ENCODE data around the gene DHRSX. TPM values are rescaled to one million over a fixed set of nuclear protein-coding genes. Genes with fewer than 3 reads are reported as not detected.
"Not testable (repeated sequence)": the region's sequence is repeated elsewhere in the genome, so short reads cannot be mapped to it uniquely, and the experiment has no call there.

DHRSX gene
- total RNA-seq, 1 experiment from 2014 or later = 23.9 TPM

- Mint-ChIP-seq H3K9me3 (ENCODE audit: unreplicated experiment) (peaks cover 7% of the 10 kb centered on the region), H3K27ac (ENCODE audit: low read depth, unreplicated experiment) (no peak overlapping the region)
- CTCF ChIA-PET = no interaction called here
These were observed 216.6 kb downstream of the DHRSX start for GRCh38 chrX:2284133-2284532.

GRCh38 chrX:2283111-2283859 lies 217.5 kb downstream of the DHRSX start:
- TF ChIP-seq CTCF (IDR thresholded peaks at IDR 0.05; ENCODE audit: unreplicated experiment) = no peak
- Mint-ChIP-seq H3K4me1 (ENCODE audit: insufficient read depth, unreplicated experiment) (no peaks in the 10 kb centered on the region), H3K9me3 (ENCODE audit: unreplicated experiment) (peaks cover 7% of the 10 kb centered on the region), H3K27me3 (ENCODE audit: insufficient read depth, unreplicated experiment) (no peaks in the 10 kb centered on the region), H3K4me3 (ENCODE audit: unreplicated experiment) (no peak overlapping the region), H3K36me3 (ENCODE audit: insufficient read depth, unreplicated experiment) (peaks cover 18% of the 10 kb centered on the region), H3K27ac (ENCODE audit: low read depth, unreplicated experiment) (no peak overlapping the region)
- ChIA-PET CTCF (no interaction called here), POLR2A (no interaction called here)
- no TSS peak for BruUV-seq (replicated peaks)
- DNase-seq (ENCODE audit: unreplicated experiment) = no peak
- intact Hi-C loops (cut with micrococcal nuclease) = no loop called here

More at GRCh38 chrX:2284133-2284532, 216.6 kb downstream of the DHRSX start:
- intact Hi-C loops (cut with micrococcal nuclease) = no loop called here
- DNase-seq (ENCODE audit: unreplicated experiment) = no peak
- Mint-ChIP-seq H3K27me3 (ENCODE audit: insufficient read depth, unreplicated experiment) (no peaks in the 10 kb centered on the region), H3K36me3 (ENCODE audit: insufficient read depth, unreplicated experiment) (peaks cover 18% of the 10 kb centered on the region), H3K4me3 (ENCODE audit: unreplicated experiment) (no peak overlapping the region), H3K4me1 (ENCODE audit: insufficient read depth, unreplicated experiment) (no peaks in the 10 kb centered on the region)
- TF ChIP-seq CTCF (IDR thresholded peaks at IDR 0.05; ENCODE audit: unreplicated experiment) = no peak
- POLR2A ChIA-PET = no interaction called here
- no TSS peak for BruUV-seq (replicated peaks)

GRCh38 chrX:2282490-2283090 lies 218.2 kb downstream of the DHRSX start:
- BruUV-seq (replicated peaks) = no TSS peak
- Mint-ChIP-seq H3K4me3 (ENCODE audit: unreplicated experiment) (no peak overlapping the region), H3K27me3 (ENCODE audit: insufficient read depth, unreplicated experiment) (no peaks in the 10 kb centered on the region), H3K36me3 (ENCODE audit: insufficient read depth, unreplicated experiment) (peaks cover 18% of the 10 kb centered on the region), H3K4me1 (ENCODE audit: insufficient read depth, unreplicated experiment) (no peaks in the 10 kb centered on the region), H3K9me3 (ENCODE audit: unreplicated experiment) (peaks cover under 1% of the 10 kb centered on the region), H3K27ac (ENCODE audit: low read depth, unreplicated experiment) (no peak overlapping the region)
- no peak for DNase-seq (ENCODE audit: unreplicated experiment)
- CTCF ChIA-PET = no interaction called here
- POLR2A ChIA-PET = no interaction called here
- intact Hi-C loops (cut with micrococcal nuclease) = no loop called here
- TF ChIP-seq CTCF (IDR thresholded peaks at IDR 0.05; ENCODE audit: unreplicated experiment) = no peak

GRCh38 chrX:2272337-2272736 lies 228.4 kb downstream of the DHRSX start:
- Mint-ChIP-seq H3K36me3 (ENCODE audit: insufficient read depth, unreplicated experiment) (peaks cover 7% of the 10 kb centered on the region), H3K9me3 (ENCODE audit: unreplicated experiment) (no peaks in the 10 kb centered on the region), H3K4me1 (ENCODE audit: insufficient read depth, unreplicated experiment) (no peaks in the 10 kb centered on the region), H3K4me3 (ENCODE audit: unreplicated experiment) (no peak overlapping the region), H3K27me3 (ENCODE audit: insufficient read depth, unreplicated experiment) (no peaks in the 10 kb centered on the region), H3K27ac (ENCODE audit: low read depth, unreplicated experiment) (no peak overlapping the region)
- DNase-seq (ENCODE audit: unreplicated experiment) = no peak
- TF ChIP-seq CTCF (IDR thresholded peaks at IDR 0.05; ENCODE audit: unreplicated experiment) = no peak
- intact Hi-C loops (cut with micrococcal nuclease) = no loop called here
- ChIA-PET CTCF (no interaction called here), POLR2A (no interaction called here)
- BruUV-seq (replicated peaks) = no TSS peak

GRCh38 chrX:2271595-2271994 lies 229.2 kb downstream of the DHRSX start:
- H3K27me3 Mint-ChIP-seq (ENCODE audit: insufficient read depth, unreplicated experiment); H3K4me3 Mint-ChIP-seq (ENCODE audit: unreplicated experiment); H3K9me3 Mint-ChIP-seq (ENCODE audit: unreplicated experiment); H3K36me3 Mint-ChIP-seq (ENCODE audit: insufficient read depth, unreplicated experiment); CTCF ChIA-PET; POLR2A ChIA-PET; H3K27ac Mint-ChIP-seq (ENCODE audit: low read depth, unreplicated experiment); H3K4me1 Mint-ChIP-seq (ENCODE audit: insufficient read depth, unreplicated experiment); intact Hi-C loops (cut with micrococcal nuclease); DNase-seq (ENCODE audit: unreplicated experiment); BruUV-seq (replicated peaks): not testable (repeated sequence)

- POLR2A ChIA-PET; intact Hi-C loops (cut with micrococcal nuclease); CTCF ChIA-PET; H3K4me1 Mint-ChIP-seq (ENCODE audit: insufficient read depth, unreplicated experiment); H3K27me3 Mint-ChIP-seq (ENCODE audit: insufficient read depth, unreplicated experiment); H3K27ac Mint-ChIP-seq (ENCODE audit: low read depth, unreplicated experiment); BruUV-seq (replicated peaks); H3K9me3 Mint-ChIP-seq (ENCODE audit: unreplicated experiment); H3K4me3 Mint-ChIP-seq (ENCODE audit: unreplicated experiment); DNase-seq (ENCODE audit: unreplicated experiment): not testable (repeated sequence)
- peaks cover 10% of the 10 kb centered on the region for H3K36me3 Mint-ChIP-seq (ENCODE audit: insufficient read depth, unreplicated experiment)
These were observed 230.0 kb downstream of the DHRSX start for GRCh38 chrX:2270783-2271182.

Measured in MCF 10A (cell line).